ENCODE results near the gene FLII. TPM values are rescaled to one million over a fixed set of nuclear protein-coding genes. Genes with fewer than 3 reads are reported as not detected.

Gene FLII
- polyA plus RNA-seq, 1 of the 3 experiments (the other 2 are of a cell fraction): 244 TPM

DNA sequence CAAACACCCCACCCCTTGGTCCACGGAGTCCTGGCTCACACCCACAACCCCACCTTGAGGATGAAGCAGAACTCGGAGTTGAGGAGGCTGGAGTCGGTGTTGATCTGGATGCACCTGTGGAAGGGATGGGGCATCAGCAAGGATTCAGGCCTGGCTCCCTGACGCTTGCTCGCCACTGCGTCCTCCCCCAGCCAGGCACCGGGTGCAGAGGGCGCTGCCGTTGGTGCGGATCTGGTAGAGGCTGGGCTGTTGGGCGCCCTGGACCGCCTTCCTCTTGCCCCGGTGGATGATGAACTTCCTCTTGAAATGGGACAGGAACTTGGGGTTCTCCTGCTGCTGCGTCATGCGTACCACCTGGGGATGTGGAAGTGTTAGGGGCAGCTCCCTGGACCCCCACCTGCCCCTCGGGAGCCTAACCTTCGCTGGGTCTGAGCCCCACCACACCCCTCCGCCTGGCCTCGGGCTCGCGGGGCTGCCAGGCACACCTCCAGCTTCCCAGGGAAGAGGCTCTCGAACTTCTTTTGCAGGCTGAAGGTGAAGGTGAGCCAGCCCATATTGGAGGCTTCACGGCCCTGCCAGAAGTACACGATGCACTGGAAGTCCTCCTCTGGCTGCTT is 12.3 kb downstream of the FLII start (continued):
- TF ChIP-seq EP300 (IDR thresholded peaks at IDR 0.05; ENCODE audit: borderline replicate concordance in 1 of 2, low read depth in 1 of 2, low read length in 1 of 2) (no peak), NFIC (IDR thresholded peaks at IDR 0.05; ENCODE audit: borderline replicate concordance) (no peak), MEF2A (IDR thresholded peaks at IDR 0.05; ENCODE audit: borderline replicate concordance, low read depth) (no peak), NRF1 (IDR thresholded peaks at IDR 0.05; ENCODE audit: low read depth, low read length) (no peak)

DNA sequence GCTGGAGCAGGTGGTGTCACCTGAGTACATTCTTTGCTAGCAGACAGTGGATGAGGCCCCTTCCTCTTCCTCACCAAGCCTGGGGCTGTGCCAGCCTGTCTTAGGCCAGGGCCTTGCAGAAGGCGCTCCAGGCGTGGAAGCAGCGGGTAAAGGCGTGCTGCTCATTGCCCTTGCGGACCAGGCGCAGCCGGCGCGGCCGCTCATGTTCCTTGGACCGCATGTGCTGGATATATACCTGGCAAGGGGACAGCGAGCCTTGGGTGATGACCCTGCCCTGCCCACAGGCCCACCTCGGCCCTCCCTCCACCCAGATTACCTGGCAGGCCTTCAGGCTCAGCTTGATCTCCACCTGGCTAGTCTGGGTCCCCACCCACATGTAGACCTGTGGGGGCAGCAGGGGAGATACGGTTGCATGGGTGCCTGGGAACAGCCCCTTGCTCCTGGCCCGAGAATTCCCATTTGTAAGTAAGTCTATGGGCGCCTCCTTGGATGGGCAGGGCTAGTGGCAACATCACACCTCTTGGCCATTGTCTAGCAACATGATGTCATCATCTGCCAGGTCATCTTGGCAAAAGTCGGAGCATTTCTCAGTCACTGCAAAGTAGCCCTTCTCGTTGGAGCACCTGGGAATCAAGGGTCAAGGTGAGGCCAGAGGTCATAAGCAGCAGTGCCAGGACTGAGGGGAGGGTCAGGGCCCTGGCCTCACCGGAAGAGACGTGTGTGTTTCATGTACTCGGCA is 13.3 kb downstream of the FLII start:
- H3K9me3 ChIP-seq: no peaks in the 10 kb centered on the region
- peaks cover 14% of the 10 kb centered on the region for H3F3A ChIP-seq (replicated peaks; ENCODE audit: insufficient read depth)
- 83% methylated on average over 6 of the region's 21 CpGs for WGBS (ENCODE audit: low lambda C conversion rate)
- TF ChIP-seq GATA2 (CRISPR knock-in tag; IDR thresholded peaks at IDR 0.05): no peak
- TF ChIP-seq FOSL2 (IDR thresholded peaks at IDR 0.05; ENCODE audit: borderline replicate concordance, low read depth): no peak
- no peak for TF ChIP-seq FOXJ3 (CRISPR knock-in tag; IDR thresholded peaks at IDR 0.05)
- TF ChIP-seq TCF12 (IDR thresholded peaks at IDR 0.05): no peak
- TF ChIP-seq MEF2A (IDR thresholded peaks at IDR 0.05; ENCODE audit: borderline replicate concordance, low read depth): no peak
- no peak for TF ChIP-seq NFIC (IDR thresholded peaks at IDR 0.05; ENCODE audit: borderline replicate concordance)
- no peak for TF ChIP-seq EP300 (IDR thresholded peaks at IDR 0.05; ENCODE audit: borderline replicate concordance in 1 of 2, low read depth in 1 of 2, low read length in 1 of 2)
- TF ChIP-seq SMC3 (IDR thresholded peaks at IDR 0.05; ENCODE audit: low read depth, low read length): no peak
- POLR2A ChIA-PET: no interaction called here
- peaks cover 19 to 65% of the 10 kb centered on the region in 2 experiments for H3K36me3 ChIP-seq (replicated peaks in 1 of 2; ENCODE audit: control insufficient read depth in 1 of 2, insufficient read depth in 2 of 2, low read length in 1 of 2)
- H3K79me2 ChIP-seq (ENCODE audit: insufficient read depth): no peaks in the 10 kb centered on the region
- no peak overlapping the region for H3K9ac ChIP-seq
- no peaks in the 10 kb centered on the region for H3K9me2 ChIP-seq
- H3K4me2 ChIP-seq: no peak overlapping the region
- peaks cover 6% of the 10 kb centered on the region; the same call in 1 of the 2 replicates for H4K20me1 ChIP-seq (ENCODE audit: insufficient read depth)
- no peak overlapping the region; a peak in 1 of 4 replicates for H3K27ac ChIP-seq (ENCODE audit: low read depth in 2 of 2, low read length in 1 of 2)
- DNase-seq: no peak
- no peak overlapping the region for H2AFZ ChIP-seq (ENCODE audit: low read depth)
- no peaks in the 10 kb centered on the region for H3K27me3 ChIP-seq (ENCODE audit: insufficient read depth)
- CTCF ChIA-PET: no interaction called here
- H3K4me1 ChIP-seq (ENCODE audit: control insufficient read depth in 1 of 2, insufficient read depth in 2 of 2, low read depth in 1 of 2, low read length in 1 of 2): no peaks in the 10 kb centered on the region
- no peak overlapping the region for H3K4me3 ChIP-seq (ENCODE audit: low read depth in 2 of 2, low read length in 1 of 2)

DNA sequence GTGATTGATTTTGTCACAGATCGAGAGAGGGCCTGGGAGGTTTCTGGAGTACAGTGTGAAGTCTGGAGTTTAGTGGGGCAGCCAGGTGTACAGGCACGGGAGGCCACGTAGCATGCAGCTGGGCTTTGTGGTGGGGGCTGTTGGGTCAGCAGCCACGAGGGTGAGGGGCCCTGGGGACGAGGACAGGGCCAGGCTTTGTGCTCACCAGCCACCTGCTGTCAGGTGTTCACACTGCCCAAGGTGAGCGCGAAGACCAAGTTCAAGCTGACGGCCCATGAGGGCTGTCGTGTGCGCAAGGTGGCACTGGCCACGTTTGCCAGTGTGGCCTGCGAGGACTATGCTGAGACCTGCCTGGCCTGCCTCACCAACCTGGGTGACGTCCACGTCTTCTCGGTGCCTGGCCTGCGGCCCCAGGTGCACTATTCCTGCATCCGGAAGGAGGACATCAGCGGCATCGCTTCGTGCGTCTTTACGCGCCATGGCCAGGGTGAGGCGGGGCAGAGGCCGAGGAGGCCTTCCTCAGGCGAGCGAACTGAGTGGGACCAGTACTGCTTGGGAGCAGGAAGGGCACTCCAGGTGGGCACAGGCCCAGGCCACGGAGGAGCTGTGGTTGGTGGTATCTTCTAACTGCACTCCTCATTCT is 17.2 kb downstream of the FLII start:
- WGBS (ENCODE audit: low lambda C conversion rate): 89% methylated on average over 27 of the region's 28 CpGs
- Histone ChIP-seq H3K4me2 (no peak overlapping the region), H3K9ac (no peak overlapping the region), H3K4me1 (ENCODE audit: control insufficient read depth in 1 of 2, insufficient read depth in 2 of 2, low read depth in 1 of 2, low read length in 1 of 2) (no peaks in the 10 kb centered on the region), H3F3A (replicated peaks; ENCODE audit: insufficient read depth) (no peaks in the 10 kb centered on the region), H3K27ac (ENCODE audit: low read depth in 2 of 2, low read length in 1 of 2) (no peak overlapping the region), H3K4me3 (ENCODE audit: low read depth in 2 of 2, low read length in 1 of 2) (no peak overlapping the region), H3K36me3 (replicated peaks in 1 of 2; ENCODE audit: control insufficient read depth in 1 of 2, insufficient read depth in 2 of 2, low read length in 1 of 2) (peaks cover 12 to 48% of the 10 kb centered on the region in 2 experiments), H4K20me1 (ENCODE audit: insufficient read depth) (no peaks in the 10 kb centered on the region), H2AFZ (ENCODE audit: low read depth) (no peak overlapping the region), H3K9me3 (no peaks in the 10 kb centered on the region), H3K27me3 (ENCODE audit: insufficient read depth) (no peaks in the 10 kb centered on the region), H3K79me2 (ENCODE audit: insufficient read depth) (no peaks in the 10 kb centered on the region), H3K9me2 (no peaks in the 10 kb centered on the region)
- ChIA-PET POLR2A (no interaction called here), CTCF (interaction anchor here (0.9 kb wide), 1 partner anchor 24 kb away, joined by 5 read pairs; no protein-coding TSS in a partner anchor)
- DNase-seq: no peak
- TF ChIP-seq USF1 (IDR thresholded peaks at IDR 0.05; ENCODE audit: borderline replicate concordance, low read depth): no peak
- no peak for TF ChIP-seq NFIC (IDR thresholded peaks at IDR 0.05; ENCODE audit: borderline replicate concordance)
- TF ChIP-seq, protein P1, sequence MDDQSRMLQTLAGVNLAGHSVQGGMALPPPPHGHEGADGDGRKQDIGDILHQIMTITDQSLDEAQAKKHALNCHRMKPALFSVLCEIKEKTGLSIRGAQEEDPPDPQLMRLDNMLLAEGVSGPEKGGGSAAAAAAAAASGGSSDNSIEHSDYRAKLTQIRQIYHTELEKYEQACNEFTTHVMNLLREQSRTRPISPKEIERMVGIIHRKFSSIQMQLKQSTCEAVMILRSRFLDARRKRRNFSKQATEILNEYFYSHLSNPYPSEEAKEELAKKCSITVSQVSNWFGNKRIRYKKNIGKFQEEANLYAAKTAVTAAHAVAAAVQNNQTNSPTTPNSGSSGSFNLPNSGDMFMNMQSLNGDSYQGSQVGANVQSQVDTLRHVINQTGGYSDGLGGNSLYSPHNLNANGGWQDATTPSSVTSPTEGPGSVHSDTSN (IDR thresholded peaks at IDR 0.05): no peak
- no peak for TF ChIP-seq YY1 (IDR thresholded peaks at IDR 0.05; ENCODE audit: low read depth)
- no peak for TF ChIP-seq RFX5 (IDR thresholded peaks at IDR 0.05; ENCODE audit: low read length)
- TF ChIP-seq POLR2AphosphoS5 (IDR thresholded peaks at IDR 0.05; ENCODE audit: low read depth, low read length): no peak
- no peak for TF ChIP-seq JUND (IDR thresholded peaks at IDR 0.05)
- no peak for TF ChIP-seq ELF1 (IDR thresholded peaks at IDR 0.05)
- no peak for TF ChIP-seq RAD21 (IDR thresholded peaks at IDR 0.05; ENCODE audit: low read length)
- no peak for TF ChIP-seq MEF2A (IDR thresholded peaks at IDR 0.05; ENCODE audit: borderline replicate concordance, low read depth)
- TF ChIP-seq GATA2 (CRISPR knock-in tag; IDR thresholded peaks at IDR 0.05): no peak
- TF ChIP-seq CHD2 (IDR thresholded peaks at IDR 0.05; ENCODE audit: low read length, partially characterized antibody): no peak
- no peak for TF ChIP-seq EZH2phosphoT487 (IDR thresholded peaks at IDR 0.05; ENCODE audit: borderline replicate concordance, low read depth)
- TF ChIP-seq EP300 (IDR thresholded peaks at IDR 0.05; ENCODE audit: borderline replicate concordance in 1 of 2, low read depth in 1 of 2, low read length in 1 of 2): no peak
- no peak for TF ChIP-seq MXI1 (IDR thresholded peaks at IDR 0.05; ENCODE audit: low read depth, low read length)
- TF ChIP-seq TEAD4 (IDR thresholded peaks at IDR 0.05; ENCODE audit: borderline replicate concordance, insufficient read depth): no peak

Measured in SK-N-SH (cell line).